Glomerular endothelial cell (primary cell): Measurements from ENCODE around the gene NOP14. TPM values are rescaled to one million over a fixed set of nuclear protein-coding genes. Genes with fewer than 3 reads are reported as not detected.
"Not testable (repeated sequence)": the region's sequence is repeated elsewhere in the genome, so short reads cannot be mapped to it uniquely, and the experiment has no call there.

Experiments used
- DNase-seq: peaks from one replicate; pipeline ENCODE4 v3.0.0-alpha.2; 2011; ENCODE audit warnings: low read depth, low spot score; ENCODE audit errors: extremely low read depth
- total RNA-seq: library from RNA; depleted of rRNA; stranded (reverse); fragments of >200 nt; gene quantifications from 2 replicates; pipeline ENCODE4 v1.2.3, GENCODE V29; 2015

The NOP14 gene
- total RNA-seq, 1 donor from 2014 or later, result 33.2 TPM

- DNase-seq, result no peak
Measured at GRCh38 chr4:2943364-2944090, 19.7 kb downstream of the NOP14 start.

GRCh38 chr4:2942532-2943363 lies 20.5 kb downstream of the NOP14 start:
- DNase-seq, result no peak

- DNase-seq, result no peak
Measured at GRCh38 chr4:2942037-2942531, 21.1 kb downstream of the NOP14 start.

GRCh38 chr4:2941138-2942036 lies 21.8 kb downstream of the NOP14 start:
- no peak for DNase-seq

- DNase-seq, result no peak
Measured at GRCh38 chr4:2940267-2941137, 22.7 kb downstream of the NOP14 start.

- no peak for DNase-seq
Measured at GRCh38 chr4:2939383-2940243, 23.6 kb downstream of the NOP14 start.

- DNase-seq, result no peak
Measured at GRCh38 chr4:2938906-2939305, 24.3 kb downstream of the NOP14 start.

GRCh38 chr4:2938411-2938810 lies 24.8 kb downstream of the NOP14 start:
- DNase-seq, result not testable (repeated sequence)

GRCh38 chr4:2937986-2938385 lies 25.2 kb downstream of the NOP14 start:
- DNase-seq, result no peak

GRCh38 chr4:2937146-2937857 lies 25.9 kb downstream of the NOP14 start:
- no peak for DNase-seq

GRCh38 chr4:2936773-2937145 lies 26.4 kb downstream of the NOP14 start:
- no peak for DNase-seq

- no peak for DNase-seq
Measured at GRCh38 chr4:2935762-2936743, 27.2 kb downstream of the NOP14 start.

GRCh38 chr4:2934813-2935761 lies 28.1 kb downstream of the NOP14 start:
- no peak for DNase-seq

- no peak for DNase-seq
Measured at GRCh38 chr4:2934077-2934812, 29.0 kb downstream of the NOP14 start.

- DNase-seq, result no peak
Measured at GRCh38 chr4:2933566-2934076, 29.6 kb downstream of the NOP14 start.
